Stimulated activated CD4-positive, alpha-beta T cell treated with anti-CD3 and anti-CD28 coated beads, Interleukin-15, amount 100 ng/mL, for 48 hours (primary cell): ENCODE data around the gene FPGS.
"Not testable (repeated sequence)": the region's sequence is repeated elsewhere in the genome, so short reads cannot be mapped to it uniquely, and the experiment has no call there.

Experiments
- DNase-seq, 2 donors: peaks; one replicate each; pipeline ENCODE4 v3.0.0-alpha.2; 2020; ENCODE audit warnings: low read depth in 2 of 2

FPGS gene

DNA sequence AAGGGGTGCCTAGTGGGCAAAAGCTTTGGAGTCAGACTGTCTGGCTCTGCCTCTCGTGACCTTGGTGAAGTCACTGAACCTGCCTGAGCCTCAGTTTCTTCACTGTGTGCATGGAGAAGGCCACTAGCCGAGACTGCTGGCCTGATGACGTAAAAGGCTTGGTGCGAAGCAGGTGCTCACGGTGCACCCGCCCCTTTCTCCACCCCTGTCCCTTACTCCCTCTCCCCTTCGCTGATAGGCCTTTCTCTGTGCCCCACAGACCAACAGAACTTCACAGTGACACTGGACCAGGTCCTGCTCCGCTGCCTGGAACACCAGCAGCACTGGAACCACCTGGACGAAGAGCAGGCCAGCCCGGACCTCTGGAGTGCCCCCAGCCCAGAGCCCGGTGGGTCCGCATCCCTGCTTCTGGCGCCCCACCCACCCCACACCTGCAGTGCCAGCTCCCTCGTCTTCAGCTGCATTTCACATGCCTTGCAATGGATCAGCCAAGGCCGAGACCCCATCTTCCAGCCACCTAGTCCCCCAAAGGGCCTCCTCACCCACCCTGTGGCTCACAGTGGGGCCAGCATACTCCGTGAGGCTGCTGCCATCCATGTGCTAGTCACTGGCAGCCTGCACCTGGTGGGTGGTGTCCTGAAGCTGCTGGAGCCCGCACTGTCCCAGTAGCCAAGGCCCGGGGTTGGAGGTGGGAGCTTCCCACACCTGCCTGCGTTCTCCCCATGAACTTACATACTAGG is 10.4 kb downstream of the FPGS start:
- DNase-seq = no peak

DNA sequence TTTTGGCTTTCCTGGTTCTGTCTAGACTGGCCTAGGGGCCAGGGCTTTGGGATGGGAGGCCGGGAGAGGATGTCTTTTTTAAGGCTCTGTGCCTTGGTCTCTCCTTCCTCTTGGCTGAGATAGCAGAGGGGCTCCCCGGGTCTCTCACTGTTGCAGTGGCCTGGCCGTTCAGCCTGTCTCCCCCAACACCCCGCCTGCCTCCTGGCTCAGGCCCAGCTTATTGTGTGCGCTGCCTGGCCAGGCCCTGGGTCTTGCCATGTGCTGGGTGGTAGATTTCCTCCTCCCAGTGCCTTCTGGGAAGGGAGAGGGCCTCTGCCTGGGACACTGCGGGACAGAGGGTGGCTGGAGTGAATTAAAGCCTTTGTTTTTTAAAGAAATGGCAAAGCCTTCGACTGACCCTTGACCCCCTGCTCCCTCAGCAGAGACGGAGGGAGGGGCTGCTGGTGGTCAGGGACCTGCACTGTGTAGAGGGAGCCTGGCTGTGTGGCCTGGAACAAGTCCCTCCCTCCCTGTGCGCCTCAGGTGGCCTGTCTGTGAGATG is 11.1 kb downstream of the FPGS start:
- no peak for DNase-seq

DNA sequence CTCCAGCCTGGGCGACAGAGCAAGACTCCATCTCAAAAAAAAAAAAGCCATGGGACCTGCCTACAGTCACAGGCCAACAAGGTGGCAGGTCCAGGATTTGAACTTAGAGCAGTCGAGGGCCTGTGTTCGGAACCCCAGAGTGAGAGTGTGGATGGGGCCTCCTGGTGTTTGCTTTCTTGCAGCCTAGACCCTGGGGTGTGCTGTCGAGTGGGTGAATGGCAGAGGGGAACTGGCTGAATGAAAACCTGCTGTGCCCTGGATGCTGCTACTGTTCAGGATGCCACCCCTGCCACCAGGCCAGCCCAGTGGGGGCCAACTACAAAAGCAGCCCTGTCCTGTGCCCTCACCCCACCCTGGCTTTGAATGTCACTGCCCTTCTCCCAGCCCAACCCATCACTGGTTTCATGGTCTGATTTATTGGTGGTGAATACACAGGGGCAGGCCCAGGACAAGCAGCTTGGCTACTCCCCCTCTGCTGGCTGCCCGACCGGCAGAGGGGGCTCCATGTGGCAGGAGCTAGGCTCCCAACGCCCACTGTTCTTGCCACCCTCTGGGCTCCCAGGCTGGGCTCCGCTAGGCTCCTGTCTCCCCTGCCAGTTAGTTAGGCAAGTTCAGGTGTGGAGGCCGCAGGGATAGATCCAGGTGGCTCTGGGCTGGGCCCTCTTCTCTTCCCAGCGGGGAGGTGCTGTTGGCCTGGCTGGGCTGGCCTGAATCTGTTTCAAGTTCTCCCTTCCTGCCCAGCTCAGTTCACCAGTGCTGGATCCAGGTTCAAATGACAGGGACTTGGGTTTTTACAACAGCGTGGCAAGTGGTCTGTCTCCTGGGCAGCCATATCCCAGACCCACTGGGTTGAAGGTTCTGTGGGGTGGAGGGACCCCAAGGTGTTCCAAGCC is 12.2 kb downstream of the FPGS start:
- no peak for DNase-seq

DNA sequence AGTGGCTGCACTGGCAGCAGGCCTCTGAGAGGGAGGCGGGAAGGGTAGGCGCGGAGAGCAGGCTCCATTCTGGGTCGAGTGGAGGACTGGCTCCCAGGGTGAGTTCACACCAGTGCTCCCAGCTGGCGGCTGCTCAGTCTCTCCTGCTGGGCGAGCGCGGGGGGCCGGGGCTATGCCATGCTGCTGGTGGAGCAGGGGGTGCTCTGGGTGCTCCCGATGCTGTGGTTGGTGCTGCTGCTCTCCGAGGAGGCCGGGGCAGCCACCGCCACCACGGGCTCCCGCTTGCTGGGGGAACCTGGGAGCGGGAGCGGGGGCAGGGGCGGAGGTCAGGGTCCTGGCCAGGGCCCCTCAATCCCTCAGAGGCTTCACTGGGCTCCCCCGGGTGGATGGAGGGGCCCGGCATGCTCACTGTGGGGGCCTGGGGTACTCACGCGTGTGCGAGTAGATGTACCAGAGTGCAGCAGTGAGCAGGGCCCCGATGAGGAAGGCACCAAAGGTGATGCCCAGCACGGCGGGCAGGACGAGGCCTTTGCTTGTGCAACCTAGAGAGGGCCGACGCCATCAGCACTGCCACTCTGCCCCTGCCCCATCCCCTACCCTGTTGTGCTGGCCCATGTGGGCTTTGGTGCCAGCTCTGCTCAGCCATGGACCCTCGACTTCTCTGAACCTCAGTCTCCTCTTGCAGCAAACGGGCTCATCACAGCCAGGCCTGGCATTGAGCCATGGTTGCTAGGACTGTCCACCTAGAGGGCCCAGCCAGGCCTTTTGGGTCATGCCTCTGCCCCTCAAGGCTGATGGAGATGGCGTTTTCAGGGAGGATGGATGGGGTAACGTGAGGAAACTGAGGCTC is 13.1 kb downstream of the FPGS start:
- DNase-seq = no peak

DNA sequence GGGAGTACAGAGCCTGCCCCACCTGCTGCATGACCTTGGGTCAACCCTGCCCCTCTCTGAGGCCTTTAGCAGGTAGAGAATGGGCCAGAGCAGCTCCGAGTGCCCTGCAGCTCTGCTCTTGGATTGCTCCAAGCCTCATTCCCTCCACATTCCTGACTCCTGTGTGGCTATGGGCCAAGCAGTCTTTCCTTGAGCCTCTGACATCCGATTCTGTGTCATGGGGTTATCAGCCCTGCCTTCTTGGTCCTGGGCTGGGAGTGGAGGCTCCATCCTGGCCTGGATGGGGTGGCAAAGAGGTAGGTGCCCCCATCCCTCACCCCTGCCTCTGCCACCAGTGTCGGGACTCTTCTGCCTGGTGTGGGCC is 13.7 kb downstream of the FPGS start:
- DNase-seq = no peak

DNA sequence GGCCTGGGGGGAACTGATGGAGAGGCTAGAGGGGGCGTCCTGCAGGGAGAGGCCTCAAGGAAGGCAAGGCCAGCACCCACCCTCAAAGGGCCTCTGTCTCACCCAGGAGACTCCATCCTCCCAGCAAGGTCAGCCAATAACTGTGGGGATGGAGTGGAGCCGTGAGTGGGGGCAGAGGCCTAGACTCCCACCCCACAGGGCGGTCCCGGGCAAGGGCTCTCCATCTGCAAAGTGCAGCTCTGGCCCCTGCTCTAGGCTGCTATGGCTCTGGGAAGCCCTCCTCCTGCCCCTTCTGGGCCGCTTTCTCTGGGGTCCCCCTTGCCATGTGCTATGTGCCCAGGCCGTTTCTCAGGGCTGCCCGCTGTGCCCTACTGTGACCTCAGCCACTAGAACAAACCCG is 14.0 kb downstream of the FPGS start:
- no peak for DNase-seq

DNA sequence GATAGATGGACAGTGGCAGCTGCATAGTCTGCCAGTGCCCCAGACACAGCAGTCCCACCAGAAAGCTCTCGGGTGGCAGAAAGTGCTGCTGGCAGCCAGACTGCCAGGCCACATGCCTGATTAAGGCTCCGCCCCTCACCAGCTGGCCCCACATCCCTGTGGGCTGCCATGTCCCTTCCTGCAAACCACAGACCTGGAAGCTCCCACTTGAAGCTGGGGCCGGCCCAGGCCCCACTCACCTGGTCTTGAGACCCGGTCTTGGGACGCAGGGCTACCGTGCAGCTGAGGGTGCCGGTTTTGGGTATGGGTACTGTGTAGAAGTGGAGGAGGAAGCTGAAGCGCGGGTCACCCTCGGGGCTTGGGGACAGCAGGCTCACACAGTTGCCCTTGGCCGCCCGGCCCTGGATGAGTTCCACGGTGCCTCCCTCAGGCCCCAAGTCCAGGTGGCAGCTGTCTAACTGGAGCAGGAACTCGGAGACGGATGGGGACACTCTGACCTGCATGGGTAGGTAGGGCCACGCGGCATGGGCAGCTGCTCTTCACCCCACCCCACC is 15.3 kb downstream of the FPGS start:
- no peak for DNase-seq

DNA sequence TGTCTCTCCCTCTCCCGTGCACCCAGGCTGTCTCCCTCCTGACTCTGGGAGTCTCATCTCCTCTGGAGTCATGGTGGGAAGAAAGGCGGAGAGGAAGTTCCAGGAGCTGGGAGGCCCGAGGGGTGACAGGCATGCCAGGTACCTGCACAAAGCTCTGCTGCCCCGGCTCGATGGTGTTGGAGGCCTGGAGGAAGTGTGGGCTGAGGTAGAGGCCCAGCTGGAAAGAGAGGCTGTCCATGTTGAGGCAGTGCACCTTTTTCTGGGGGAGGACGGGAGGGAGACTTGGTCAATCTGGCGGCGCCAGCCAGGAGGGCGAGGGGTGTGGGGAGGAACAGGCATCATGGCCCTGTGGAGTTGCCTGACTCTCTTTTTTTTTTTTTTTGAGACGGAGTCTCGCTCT is 15.9 kb downstream of the FPGS start:
- no peak for DNase-seq

DNA sequence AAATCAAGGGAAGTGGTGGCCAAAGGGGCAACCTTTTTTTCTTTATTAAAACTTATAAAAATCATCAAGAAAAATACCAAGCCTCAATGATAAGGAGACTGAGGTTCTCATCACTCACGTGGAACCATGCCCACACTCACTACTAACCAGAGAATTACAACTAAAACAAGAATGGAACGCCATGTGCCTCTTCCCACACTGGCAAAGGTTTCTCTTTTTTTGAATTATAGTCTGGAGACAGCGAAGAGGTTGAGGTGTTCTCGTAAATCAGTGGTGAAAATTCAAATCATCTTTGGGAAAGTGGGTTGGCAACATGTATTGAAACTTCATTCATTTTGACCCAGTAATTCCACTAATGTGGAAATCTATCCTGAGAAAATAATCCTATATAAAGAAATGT is 19.4 kb downstream of the FPGS start:
- DNase-seq = no peak

DNA sequence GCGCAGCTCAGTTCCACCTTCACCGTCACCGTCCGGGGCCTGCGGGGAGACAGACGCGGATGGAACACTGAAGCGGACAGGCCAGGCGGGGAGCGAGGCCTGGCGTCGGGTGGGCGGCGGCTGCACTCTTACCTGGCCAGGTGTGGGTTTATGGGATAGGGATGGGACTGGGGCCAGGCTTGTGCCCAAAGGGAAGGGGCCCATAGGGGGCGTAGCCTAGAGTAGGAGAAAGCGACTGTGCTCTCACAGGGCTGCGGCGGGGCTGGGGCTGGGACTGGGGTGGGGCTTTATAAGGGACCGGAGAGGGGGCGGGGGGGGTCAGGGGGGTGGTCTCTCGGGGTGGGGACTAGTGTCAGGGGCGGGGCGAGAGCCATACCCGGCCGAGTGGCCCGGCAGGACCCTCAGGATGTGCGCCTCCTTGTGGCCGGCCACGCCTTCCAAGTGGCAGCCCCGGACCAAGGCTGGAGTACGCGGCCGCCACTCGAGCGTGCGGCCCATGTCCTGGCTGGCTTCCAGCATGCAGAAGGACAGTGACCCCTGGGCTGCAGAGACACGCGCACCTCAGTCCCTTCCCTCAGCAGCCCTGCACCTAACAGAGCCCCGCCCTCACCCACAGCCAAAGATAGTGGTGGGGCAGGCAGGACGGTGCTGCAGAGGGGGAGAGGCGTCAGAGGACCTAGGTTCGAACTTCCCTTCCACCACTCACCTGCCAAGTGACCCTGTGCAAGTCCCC is 22.8 kb downstream of the FPGS start:
- no peak for DNase-seq

DNA sequence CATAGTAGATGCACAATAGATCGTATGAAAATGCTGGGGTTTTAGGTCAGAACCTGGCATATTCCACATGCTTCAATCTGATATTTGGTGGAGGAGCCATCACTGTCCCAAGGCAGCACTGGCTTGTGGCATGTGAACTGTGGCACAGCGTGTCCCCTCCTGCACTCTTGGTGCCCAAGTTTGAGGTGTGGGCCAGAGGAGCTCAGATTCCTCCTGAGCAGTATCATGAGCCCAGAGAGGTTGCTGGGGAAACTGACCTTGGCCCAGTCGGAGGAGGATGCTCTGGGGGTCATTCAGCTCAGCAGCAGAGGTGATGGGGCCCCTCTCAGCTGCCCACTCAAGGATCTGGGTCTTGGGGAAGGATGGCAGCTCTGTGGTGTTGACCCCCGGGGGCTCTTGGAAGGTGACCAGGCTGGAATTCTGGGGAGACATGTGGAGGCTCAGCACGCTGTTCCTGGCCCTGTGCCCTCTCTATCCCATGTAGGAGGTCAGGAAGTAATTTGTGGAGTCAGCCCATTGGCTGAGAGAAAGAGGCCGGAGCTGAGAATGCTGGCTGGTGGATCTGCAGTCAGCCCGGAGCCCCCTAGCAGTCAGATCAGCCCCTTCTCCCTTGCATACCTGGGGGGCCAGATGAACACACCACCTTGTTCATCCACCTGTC is 23.7 kb downstream of the FPGS start:
- no peak for DNase-seq

DNA sequence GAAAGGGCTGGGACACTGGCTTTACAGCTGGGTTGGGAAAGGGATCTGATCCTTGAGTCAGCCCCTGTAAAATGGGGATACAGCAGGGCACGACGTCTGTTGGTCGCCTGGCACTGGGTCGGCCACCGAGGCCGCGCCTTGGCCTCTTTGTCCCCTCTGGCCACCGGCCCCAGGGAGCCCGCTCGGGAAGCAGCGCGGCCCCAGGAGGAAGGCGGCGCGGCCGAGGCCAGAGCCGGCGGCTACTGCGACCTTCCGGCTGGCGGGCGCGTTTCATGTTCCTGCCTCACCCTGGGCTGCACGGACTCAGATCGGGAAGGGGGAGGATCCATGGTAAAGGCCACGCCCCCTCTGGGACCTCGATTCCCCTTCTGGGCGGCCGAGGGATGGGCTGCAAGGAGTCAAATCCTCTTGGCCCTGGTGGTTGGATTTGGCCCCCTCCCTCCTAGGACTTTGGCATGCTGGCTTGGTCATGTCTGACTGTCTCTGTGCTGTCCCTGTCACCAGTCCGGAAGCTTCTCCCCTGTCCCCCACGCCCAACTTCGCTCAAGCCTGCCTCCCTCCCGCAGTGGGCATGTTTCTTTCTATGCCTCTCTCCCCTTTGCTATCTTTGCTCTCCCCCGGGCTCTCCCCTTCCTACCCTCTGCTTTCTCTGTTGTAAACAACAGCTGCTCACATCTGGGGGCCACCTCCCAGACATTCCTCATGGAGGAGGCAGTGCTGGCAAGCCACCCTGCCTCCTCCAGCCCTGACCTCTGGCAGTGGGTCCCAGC is 25.8 kb downstream of the FPGS start:
- DNase-seq = no peak

DNA sequence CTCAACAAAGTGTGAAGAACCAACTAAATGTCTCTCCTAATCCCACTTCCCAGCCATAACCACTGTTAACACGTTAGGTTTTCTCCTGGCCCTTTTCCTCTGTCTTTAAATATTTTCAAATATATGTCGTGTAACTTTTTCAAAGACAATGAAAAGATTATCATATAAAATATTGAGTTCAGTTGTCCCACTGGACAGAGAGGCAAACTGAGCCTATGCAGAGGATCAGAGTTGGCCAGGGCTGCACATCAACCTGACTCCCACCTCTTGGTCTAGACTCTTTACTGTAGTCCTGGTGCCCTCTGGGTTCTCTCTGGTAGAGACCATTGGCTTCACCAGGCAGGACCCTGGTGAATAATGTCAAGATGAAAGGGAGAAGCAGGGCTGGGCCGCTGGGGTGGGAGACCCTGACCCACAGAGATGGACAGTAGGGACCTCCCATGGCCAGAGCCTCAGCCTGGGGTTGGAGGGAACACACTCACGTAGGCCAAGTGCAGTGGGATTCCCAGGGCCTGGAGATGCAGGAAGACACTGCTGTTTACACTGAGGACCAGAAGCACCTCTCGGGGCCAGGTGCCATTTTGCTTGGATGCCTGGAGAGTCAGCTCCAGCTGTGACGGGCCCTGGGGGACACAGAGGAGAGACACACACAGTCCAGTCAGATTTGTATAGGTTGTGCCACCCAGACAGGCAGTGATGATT is 26.7 kb downstream of the FPGS start:
- no peak for DNase-seq

DNA sequence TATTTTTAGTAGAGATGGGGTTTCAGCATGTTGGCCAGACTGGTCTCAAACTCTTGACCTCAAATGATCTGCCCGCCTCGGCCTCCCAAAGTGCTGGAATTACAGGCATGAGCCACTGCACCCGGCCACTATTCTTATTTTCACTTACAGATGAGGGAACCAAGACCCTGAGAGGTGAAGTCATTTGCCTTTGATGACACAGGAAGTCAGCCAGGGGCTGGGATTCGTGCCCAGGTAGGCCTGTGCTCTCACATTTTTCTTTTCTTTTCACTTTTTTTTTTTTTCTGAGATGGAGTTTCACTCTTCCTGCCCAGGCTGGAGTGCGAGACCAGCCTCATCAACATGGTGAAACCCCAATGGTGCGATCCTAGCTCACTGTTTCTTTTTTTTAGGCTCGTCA is 29.6 kb downstream of the FPGS start:
- DNase-seq = no peak

DNA sequence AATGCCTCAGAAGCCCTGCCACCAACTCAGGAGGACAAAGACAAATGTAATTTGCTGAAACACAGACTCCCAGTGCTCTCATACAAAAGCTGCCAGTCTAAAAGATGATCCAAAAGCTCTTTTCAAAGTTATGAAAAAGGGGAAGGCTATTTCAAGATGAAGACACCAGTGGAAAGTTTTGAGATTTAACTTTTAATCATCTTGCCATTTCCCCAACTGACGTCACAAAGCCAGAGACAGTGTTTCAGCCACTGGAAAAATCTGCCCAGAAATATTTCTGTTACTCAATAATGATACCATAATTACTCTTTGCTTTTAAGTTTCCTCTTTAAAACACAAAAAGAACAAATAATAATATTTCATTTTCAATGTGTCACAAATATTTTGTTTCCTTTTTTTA is 30.9 kb downstream of the FPGS start:
- DNase-seq = no peak

DNA sequence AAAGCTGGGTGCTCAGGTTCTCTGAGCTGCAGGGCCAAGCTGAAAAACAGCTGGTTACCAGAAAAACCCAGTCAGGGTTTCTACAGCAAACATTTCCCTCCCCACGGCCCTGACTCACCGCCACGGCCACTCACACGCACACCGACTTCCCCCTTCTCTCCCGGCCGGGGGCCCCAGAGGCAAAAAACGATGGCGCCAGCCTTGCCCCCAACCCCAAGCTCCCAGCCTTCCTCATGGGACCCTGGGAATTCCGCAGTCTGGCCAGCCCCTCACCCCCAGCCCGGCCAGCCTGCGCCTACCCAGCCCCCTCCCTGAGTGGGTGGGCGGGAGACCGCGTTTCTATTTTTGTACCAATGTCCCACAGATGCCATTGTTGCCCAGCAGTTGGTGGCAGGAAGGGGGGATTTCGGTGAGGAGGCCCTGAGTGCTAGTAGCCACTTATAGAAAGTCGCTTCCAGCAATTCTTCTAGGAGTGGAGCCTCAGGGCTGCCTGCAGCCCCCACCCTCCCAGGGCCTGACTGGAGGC is 33.4 kb downstream of the FPGS start:
- peak in 1 of 2 donors; percentile 22 for DNase-seq

DNA sequence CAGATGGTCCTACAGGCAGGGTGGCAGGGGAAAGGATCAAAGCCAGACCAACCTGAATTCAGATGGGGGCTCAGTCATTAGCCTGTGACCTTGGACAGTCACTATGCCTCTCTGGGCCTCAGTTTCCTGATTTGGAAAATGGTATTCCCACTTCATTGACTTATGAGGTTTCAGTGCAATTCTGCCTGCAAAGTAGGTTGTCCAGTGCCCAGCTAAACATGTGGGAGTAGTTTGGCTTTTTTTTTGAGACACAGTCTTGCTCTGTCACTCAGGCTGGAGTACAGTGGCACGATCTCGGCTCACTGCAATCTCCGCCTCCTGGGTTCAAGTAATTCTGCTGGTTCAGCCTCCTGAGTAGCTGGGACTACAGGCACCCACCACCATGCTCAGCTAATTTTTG is 33.9 kb downstream of the FPGS start:
- DNase-seq = not testable (repeated sequence)

DNA sequence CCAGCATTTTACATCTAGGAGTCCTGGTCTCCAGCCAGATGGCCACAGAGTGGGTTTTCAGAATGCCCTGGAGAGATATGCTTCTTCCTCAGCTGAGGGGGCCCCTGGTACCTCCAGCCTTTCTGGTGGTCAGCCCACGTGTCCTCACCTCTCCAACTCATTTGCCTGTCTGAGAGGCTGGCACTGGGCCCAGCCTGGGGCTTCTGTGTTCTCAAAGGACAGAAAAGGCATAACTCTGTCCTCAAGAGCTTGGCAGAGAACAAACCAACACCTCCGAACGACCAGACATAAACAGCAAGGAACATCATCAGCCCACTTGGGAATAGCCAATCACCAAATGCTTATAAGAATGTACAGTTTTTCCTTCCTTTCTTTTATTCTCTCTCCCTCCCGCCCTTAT is 34.7 kb downstream of the FPGS start:
- no peak for DNase-seq
